ENCODE results near the gene UPF2. TPM values are rescaled to one million over a fixed set of nuclear protein-coding genes. Genes with fewer than 3 reads are reported as not detected.
A peak's percentile ranks its signal among the peaks of the same experiment; 100 is the strongest.

Gene UPF2
- total RNA-seq, 2 donors from 2014 or later, result 15.3 to 19.5 TPM

GRCh38 chr10:11921800-11922392, 120.7 kb downstream of the UPF2 start:
- no peak for DNase-seq (ENCODE audit: low spot score)
- intact Hi-C loops (cut with DNase I), result no loop called here

GRCh38 chr10:11919271-11919670, 123.3 kb downstream of the UPF2 start:
- DNase-seq (ENCODE audit: low spot score), result no peak
- intact Hi-C loops (cut with DNase I), result no loop called here

GRCh38 chr10:11918384-11918783, 124.2 kb downstream of the UPF2 start:
- DNase-seq (ENCODE audit: low spot score), result no peak
- intact Hi-C loops (cut with DNase I), result no loop called here

GRCh38 chr10:11913079-11913641, 129.4 kb downstream of the UPF2 start:
- peak; percentile 57 for DNase-seq (ENCODE audit: low spot score)
- intact Hi-C loops (cut with DNase I), result loop anchor here in 1 of 2 donors (5.0 kb wide), 1 partner anchor 1364 kb away; no protein-coding TSS in a partner anchor

- peak; percentile 55 for DNase-seq (ENCODE audit: low spot score)
- intact Hi-C loops (cut with DNase I), result loop anchor here in 1 of 2 donors (1.0 to 5.0 kb wide), 2 partner anchors 45 to 1367 kb away; no protein-coding TSS in a partner anchor
These were observed 132.5 kb downstream of the UPF2 start for GRCh38 chr10:11910102-11910501.

GRCh38 chr10:11909618-11910017, 133.0 kb downstream of the UPF2 start:
- DNase-seq (ENCODE audit: low spot score), result peak; percentile 58
- intact Hi-C loops (cut with DNase I), result loop anchor here in 1 of 2 donors (1.0 to 5.0 kb wide), 2 partner anchors 44 to 1368 kb away; no protein-coding TSS in a partner anchor

GRCh38 chr10:11908991-11909390, 133.6 kb downstream of the UPF2 start:
- peak; percentile 62 for DNase-seq (ENCODE audit: low spot score)
- intact Hi-C loops (cut with DNase I), result no loop called here

- DNase-seq (ENCODE audit: low spot score), result no peak
- intact Hi-C loops (cut with DNase I), result no loop called here
These were observed 134.1 kb downstream of the UPF2 start for GRCh38 chr10:11908536-11908935.

GRCh38 chr10:11907914-11908313, 134.7 kb downstream of the UPF2 start:
- DNase-seq (ENCODE audit: low spot score), result peak; percentile 41
- intact Hi-C loops (cut with DNase I), result no loop called here

- intact Hi-C loops (cut with DNase I), result no loop called here
- DNase-seq (ENCODE audit: low spot score), result no peak
These were observed 135.9 kb downstream of the UPF2 start for GRCh38 chr10:11906714-11907113.

GRCh38 chr10:11902646-11903045, 140.0 kb downstream of the UPF2 start:
- no peak for DNase-seq (ENCODE audit: low spot score)
- intact Hi-C loops (cut with DNase I), result no loop called here

- intact Hi-C loops (cut with DNase I), result no loop called here
- DNase-seq (ENCODE audit: low spot score), result no peak
These were observed 140.7 kb downstream of the UPF2 start for GRCh38 chr10:11901833-11902475.

- intact Hi-C loops (cut with DNase I), result no loop called here
- DNase-seq (ENCODE audit: low spot score), result no peak
These were observed 141.2 kb downstream of the UPF2 start for GRCh38 chr10:11901454-11901832.

- intact Hi-C loops (cut with DNase I), result no loop called here
- no peak for DNase-seq (ENCODE audit: low spot score)
These were observed 141.6 kb downstream of the UPF2 start for GRCh38 chr10:11901036-11901301.

GRCh38 chr10:11899067-11899876, 143.3 kb downstream of the UPF2 start:
- intact Hi-C loops (cut with DNase I), result loop anchor here in 1 of 2 donors (1.0 kb wide), 1 partner anchor 26 kb away; no protein-coding TSS in a partner anchor
- no peak for DNase-seq (ENCODE audit: low spot score)

GRCh38 chr10:11898372-11899066, 144.1 kb downstream of the UPF2 start:
- DNase-seq (ENCODE audit: low spot score), result no peak
- intact Hi-C loops (cut with DNase I), result loop anchor here in 1 of 2 donors (1.0 kb wide), 1 partner anchor 25 kb away; no protein-coding TSS in a partner anchor

GRCh38 chr10:11898033-11898371, 144.6 kb downstream of the UPF2 start:
- intact Hi-C loops (cut with DNase I), result no loop called here
- no peak for DNase-seq (ENCODE audit: low spot score)

- intact Hi-C loops (cut with DNase I), result no loop called here
- no peak for DNase-seq (ENCODE audit: low spot score)
These were observed 145.9 kb downstream of the UPF2 start for GRCh38 chr10:11896549-11897200.

- intact Hi-C loops (cut with DNase I), result no loop called here
- no peak for DNase-seq (ENCODE audit: low spot score)
These were observed 147.0 kb downstream of the UPF2 start for GRCh38 chr10:11895598-11895997.

All from posterior vena cava (tissue), 2 donors.